NT2/D1 (cell line): ENCODE data around the gene DNMT3A.

Experiments used
- DNase-seq: peaks from one replicate; pipeline ENCODE4 v3.0.0-alpha.2; 2011; ENCODE audit warnings: low read depth, low spot score
- H3K27me3 ChIP-seq: 2 replicates; pipeline ENCODE4 v1.6.0; 2011; ENCODE audit warnings: mild to moderate bottlenecking; ENCODE audit not compliant: insufficient read length, insufficient read depth
- H3K36me3 ChIP-seq: 2 replicates; pipeline ENCODE4 v1.6.1; 2011; ENCODE audit warnings: mild to moderate bottlenecking, low read length, mixed read lengths; ENCODE audit not compliant: insufficient read depth, insufficient read length
- H3K4me1 ChIP-seq: 2 replicates; pipeline ENCODE4 v1.5.1; 2011; ENCODE audit not compliant: insufficient read depth, insufficient read length
- H3K4me3 ChIP-seq: 2 replicates; pipeline ENCODE4 v1.5.1; 2011; ENCODE audit warnings: low read depth; ENCODE audit not compliant: insufficient read length
- H3K9ac ChIP-seq: 2 replicates; pipeline ENCODE4 v1.6.0; 2011; ENCODE audit warnings: low read depth; ENCODE audit not compliant: insufficient read length
- H3K9me3 ChIP-seq: 2 replicates; pipeline ENCODE4 v1.5.1; 2011; ENCODE audit warnings: mild to moderate bottlenecking, low read length; ENCODE audit not compliant: insufficient read depth
- SUZ12 ChIP-seq: IDR thresholded peaks from 2 replicates; pipeline ENCODE4 v1.6.1; 2011; ENCODE audit not compliant: insufficient read length, insufficient read depth; ENCODE audit errors: extremely low read depth
- YY1 ChIP-seq: IDR thresholded peaks from 2 replicates; pipeline ENCODE4 v1.6.1; 2011; ENCODE audit not compliant: insufficient read length, insufficient read depth
- ZNF274 ChIP-seq: IDR thresholded peaks from 2 replicates; pipeline ENCODE4 v1.6.1; 2011; ENCODE audit warnings: mild to moderate bottlenecking, low read depth, low read length

The DNMT3A gene

DNA sequence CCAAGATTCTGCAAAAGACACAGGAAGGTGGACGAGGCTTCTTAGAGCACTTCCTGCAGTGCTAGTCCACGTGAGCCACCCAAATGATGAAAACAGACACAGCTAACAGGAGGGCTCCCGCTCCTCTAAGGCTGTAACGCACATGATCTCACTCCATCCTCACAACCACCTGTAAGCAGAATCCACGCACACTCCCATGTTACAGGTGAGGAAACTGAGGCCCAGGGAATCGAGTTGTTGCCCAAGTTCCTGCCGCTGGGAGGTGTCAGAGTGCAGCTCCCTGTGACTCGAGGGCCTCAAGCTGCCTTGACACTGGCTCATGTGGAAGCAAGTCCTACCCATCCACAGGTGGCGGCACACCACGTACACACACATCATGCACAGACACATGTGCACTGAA lies 4.4 kb downstream of the DNMT3A start:
- Histone ChIP-seq H3K9me3 (no peaks in the 10 kb centered on the region), H3K4me1 (peaks cover 23% of the 10 kb centered on the region), H3K27me3 (no peaks in the 10 kb centered on the region), H3K4me3 (no peak overlapping the region), H3K36me3 (no peaks in the 10 kb centered on the region), H3K9ac (no peak overlapping the region)
- no peak for DNase-seq
- TF ChIP-seq ZNF274 (no peak), SUZ12 (no peak), YY1 (no peak)

DNA sequence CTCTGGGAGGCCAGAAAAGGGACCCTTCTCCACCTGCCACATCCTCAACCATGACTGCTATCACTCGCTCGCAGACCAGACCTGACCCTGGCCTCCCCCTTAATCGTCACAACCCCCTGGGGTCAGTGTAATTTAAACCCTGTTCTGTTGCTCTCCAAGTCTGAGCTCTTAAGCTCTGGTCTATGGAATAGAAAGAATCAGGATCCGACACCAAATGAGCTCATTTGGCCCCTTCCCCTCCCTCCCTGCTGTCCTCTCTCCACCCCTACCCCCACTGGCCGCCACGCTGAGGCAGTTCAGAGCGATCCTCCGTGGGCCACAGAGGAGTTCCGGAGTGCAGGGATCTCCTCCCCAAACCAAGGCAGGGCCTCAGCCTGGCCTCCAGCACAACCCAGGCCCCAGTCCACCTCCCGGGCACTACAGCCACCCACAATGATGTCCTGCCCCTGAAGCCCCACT lies 5.3 kb downstream of the DNMT3A start:
- Histone ChIP-seq H3K4me3 (no peak overlapping the region), H3K27me3 (no peaks in the 10 kb centered on the region), H3K9ac (peak overlapping the region; percentile 36), H3K36me3 (no peaks in the 10 kb centered on the region), H3K9me3 (no peaks in the 10 kb centered on the region), H3K4me1 (peaks cover 23% of the 10 kb centered on the region)
- TF ChIP-seq YY1 = no peak
- DNase-seq = no peak

DNA sequence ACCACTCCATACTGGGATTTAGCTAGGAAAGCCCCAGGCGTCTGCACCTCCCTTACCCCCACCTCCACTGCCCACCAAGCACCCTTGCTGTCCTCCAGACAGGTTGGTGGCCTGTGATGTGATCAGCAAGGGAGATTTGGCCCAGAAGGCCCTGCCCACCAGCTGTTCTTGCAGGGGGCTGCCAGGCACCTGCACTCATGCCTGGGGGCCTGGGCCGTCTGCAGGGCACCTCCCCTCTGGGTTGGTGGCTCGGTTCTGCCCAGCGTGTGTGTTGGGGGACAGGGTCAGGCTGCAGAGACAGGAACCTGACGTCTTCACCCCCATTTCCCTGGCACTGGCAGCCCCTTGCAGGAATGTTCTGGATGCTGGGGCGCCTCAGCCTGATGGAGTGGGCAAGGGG lies 5.8 kb downstream of the DNMT3A start:
- H3K4me1 ChIP-seq = peaks cover 23% of the 10 kb centered on the region
- H3K9me3 ChIP-seq = no peaks in the 10 kb centered on the region
- no peaks in the 10 kb centered on the region for H3K27me3 ChIP-seq
- no peak for TF ChIP-seq YY1
- TF ChIP-seq SUZ12 = no peak
- no peak for TF ChIP-seq ZNF274
- H3K4me3 ChIP-seq = no peak overlapping the region
- no peak for DNase-seq
- H3K36me3 ChIP-seq = no peaks in the 10 kb centered on the region
- no peak overlapping the region for H3K9ac ChIP-seq

DNA sequence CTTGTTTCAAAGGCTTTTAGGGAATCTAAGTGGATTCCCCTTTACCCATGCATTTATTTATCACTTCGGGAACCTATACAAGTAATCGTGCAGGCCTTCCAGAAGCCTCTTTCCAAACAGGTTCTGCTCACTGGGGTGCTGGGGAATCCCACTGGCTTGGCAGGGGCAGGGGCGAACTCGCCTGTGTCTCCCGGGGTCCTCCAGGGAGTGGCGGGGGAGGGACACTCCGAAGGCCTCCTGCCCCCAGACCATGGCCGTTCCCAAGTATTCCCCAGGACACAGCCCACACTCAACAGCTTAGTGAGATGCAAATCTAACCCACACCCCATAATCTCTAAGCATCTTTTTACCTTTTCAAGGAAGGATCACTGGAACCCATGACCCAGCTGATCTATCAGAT lies 6.5 kb downstream of the DNMT3A start:
- no peak overlapping the region for H3K4me3 ChIP-seq
- peaks cover 23% of the 10 kb centered on the region for H3K4me1 ChIP-seq
- TF ChIP-seq SUZ12 = no peak
- no peak for TF ChIP-seq ZNF274
- no peak for TF ChIP-seq YY1
- no peaks in the 10 kb centered on the region for H3K27me3 ChIP-seq
- H3K9me3 ChIP-seq = no peaks in the 10 kb centered on the region
- no peak overlapping the region for H3K9ac ChIP-seq
- no peaks in the 10 kb centered on the region for H3K36me3 ChIP-seq
- DNase-seq = no peak

DNA sequence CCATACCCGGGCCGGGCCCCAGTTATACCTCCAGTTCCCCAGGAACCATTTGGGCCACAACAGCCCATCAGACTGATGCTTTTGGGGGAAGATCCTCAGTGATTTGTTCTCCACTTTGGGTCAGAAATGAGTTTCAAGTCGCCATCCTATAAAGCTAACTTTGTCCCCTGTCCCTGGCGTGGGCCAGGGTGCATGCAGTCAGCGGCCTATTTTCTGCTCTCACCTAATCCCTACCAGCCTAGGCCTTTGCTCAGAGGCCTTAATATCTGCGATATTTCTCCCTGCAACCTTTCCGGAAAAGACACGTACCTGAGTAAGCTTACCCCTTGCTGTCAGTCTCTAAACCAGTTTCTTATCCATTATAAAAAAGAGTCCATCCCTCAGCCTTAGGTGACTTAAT lies 7.2 kb downstream of the DNMT3A start:
- H3K27me3 ChIP-seq = no peaks in the 10 kb centered on the region
- no peak overlapping the region for H3K4me3 ChIP-seq
- TF ChIP-seq SUZ12 (no peak), ZNF274 (no peak), YY1 (no peak)
- no peaks in the 10 kb centered on the region for H3K36me3 ChIP-seq
- DNase-seq = no peak
- H3K9ac ChIP-seq = no peak overlapping the region
- no peaks in the 10 kb centered on the region for H3K9me3 ChIP-seq
- peaks cover 21% of the 10 kb centered on the region for H3K4me1 ChIP-seq

DNA sequence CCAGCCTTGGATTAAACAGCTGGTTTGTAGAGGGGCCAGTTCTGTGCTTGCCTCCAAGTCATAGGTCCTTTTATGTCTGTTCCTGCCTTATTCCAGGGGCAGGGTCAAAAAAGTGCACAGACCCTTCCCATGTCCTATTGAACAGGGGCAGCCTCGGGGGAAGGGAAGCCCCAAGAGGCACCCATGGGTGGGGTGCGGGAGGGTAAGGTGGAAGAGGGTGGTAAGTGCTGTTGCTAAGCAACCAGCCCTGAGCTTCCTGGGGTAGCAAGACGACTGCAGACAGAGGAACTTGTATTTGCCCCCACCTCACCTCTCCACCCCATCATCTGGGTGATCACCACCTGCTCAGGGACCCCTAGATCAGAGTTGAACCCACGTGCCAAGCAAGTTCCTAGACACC lies 7.7 kb downstream of the DNMT3A start:
- Histone ChIP-seq H3K36me3 (no peaks in the 10 kb centered on the region), H3K27me3 (no peaks in the 10 kb centered on the region), H3K4me3 (no peak overlapping the region), H3K9ac (no peak overlapping the region), H3K9me3 (no peaks in the 10 kb centered on the region), H3K4me1 (peaks cover 16% of the 10 kb centered on the region)
- no peak for TF ChIP-seq ZNF274
- no peak for TF ChIP-seq YY1
- TF ChIP-seq SUZ12 = no peak
- DNase-seq = no peak

DNA sequence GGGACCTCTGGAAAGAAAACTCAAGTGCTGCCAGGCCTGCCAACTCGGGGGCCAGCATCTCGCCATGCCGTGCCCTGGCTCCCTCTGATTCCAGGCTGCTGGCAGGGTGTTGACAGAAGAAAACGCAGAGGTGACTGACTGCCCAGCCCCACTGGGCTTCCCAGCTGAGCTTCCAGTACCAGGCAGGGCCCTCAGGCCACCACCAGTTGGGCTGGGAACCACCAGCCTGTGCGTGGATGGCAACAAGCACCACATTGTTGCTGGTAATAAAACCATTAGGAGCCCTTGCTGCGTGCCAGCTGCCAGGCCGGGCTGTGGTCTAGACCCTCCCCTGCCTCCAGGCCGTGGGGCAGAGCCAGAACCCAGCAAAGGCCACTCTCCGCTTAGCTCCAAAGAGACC lies 9.2 kb downstream of the DNMT3A start:
- TF ChIP-seq SUZ12 (no peak), ZNF274 (no peak), YY1 (no peak)
- DNase-seq = no peak
- H3K4me1 ChIP-seq = peaks cover 16% of the 10 kb centered on the region
- no peaks in the 10 kb centered on the region for H3K36me3 ChIP-seq
- H3K4me3 ChIP-seq = no peak overlapping the region
- no peaks in the 10 kb centered on the region for H3K27me3 ChIP-seq
- no peak overlapping the region for H3K9ac ChIP-seq
- no peaks in the 10 kb centered on the region for H3K9me3 ChIP-seq

DNA sequence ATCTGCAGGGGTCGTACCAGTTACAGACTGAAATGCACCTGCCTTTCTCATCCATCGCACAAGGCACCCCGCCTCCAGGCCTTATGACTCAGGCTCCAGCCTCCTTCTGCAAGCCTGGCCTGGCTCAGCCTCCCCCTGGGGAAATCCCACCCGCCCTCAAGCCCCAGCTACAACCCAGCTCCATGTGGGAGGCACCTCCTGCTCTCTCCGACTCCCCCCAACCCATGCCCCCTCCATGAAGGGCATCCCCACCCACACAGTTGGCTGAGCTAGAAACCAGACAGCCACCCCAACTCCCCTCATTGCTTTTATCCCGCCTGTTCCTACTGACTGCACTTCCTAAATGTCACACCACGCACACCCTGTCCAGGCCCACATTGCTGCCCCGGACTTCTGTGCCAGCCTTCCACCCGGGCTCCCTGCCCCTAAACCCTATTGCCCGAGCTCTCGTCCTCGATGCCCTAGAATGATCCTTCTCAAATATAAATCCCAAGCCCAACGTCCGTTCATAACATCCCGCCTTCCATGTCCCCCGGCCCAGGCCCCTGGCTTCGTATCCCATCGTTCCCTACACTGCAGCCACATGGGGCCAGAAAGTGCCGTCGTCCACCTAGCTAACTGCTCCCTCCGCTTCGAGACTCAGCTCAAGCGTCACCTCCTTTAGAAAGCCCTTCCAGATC lies 9.9 kb downstream of the DNMT3A start:
- H3K4me1 ChIP-seq = peaks cover 13% of the 10 kb centered on the region
- H3K9me3 ChIP-seq = 0 out of 2 replicates have a peak, but pooled peaks cover under 1% of the 10 kb centered on the region
- H3K9ac ChIP-seq = no peak overlapping the region
- H3K27me3 ChIP-seq = no peaks in the 10 kb centered on the region
- DNase-seq = no peak
- no peaks in the 10 kb centered on the region for H3K36me3 ChIP-seq
- TF ChIP-seq SUZ12 (no peak), YY1 (no peak), ZNF274 (no peak)
- H3K4me3 ChIP-seq = no peak overlapping the region
